ENCODE measurements around the gene RABGAP1L.

- TF ChIP-seq POLR2A (IDR thresholded peaks at IDR 0.05; ENCODE audit: low read depth, low read length), result no peak
- no peak for TF ChIP-seq SPI1 (IDR thresholded peaks at IDR 0.05; ENCODE audit: low read depth, low read length)
- TF ChIP-seq TAF1 (IDR thresholded peaks at IDR 0.05; ENCODE audit: low read depth, low read length), result no peak
- TF ChIP-seq POLR2AphosphoS5 (IDR thresholded peaks at IDR 0.05; ENCODE audit: low read depth, low read length), result no peak
- no peak for TF ChIP-seq POU2F2 (IDR thresholded peaks at IDR 0.05; ENCODE audit: low read depth, low read length)
Measured at GRCh38 chr1:174194461-174194860, 35.1 kb downstream of the RABGAP1L start.
